ENCODE data around the gene HDDC3. TPM values are rescaled to one million over a fixed set of nuclear protein-coding genes. Genes with fewer than 3 reads are reported as not detected.

The HDDC3 gene
- total RNA-seq, 6 experiments from 2014 or later: 8.8 to 17.6 (median 11.5) TPM

GRCh38 chr15:90914305-90915080 lies 17.9 kb downstream of the HDDC3 start:
- Histone ChIP-seq H3K27me3 (no peaks in the 10 kb centered on the region), H3K4me1 (peaks cover 0 to 18% (median 0%) of the 10 kb centered on the region in 4 donors), H3K9me3 (no peaks in the 10 kb centered on the region), H3K4me3 (no peak overlapping the region), H3K36me3 (peaks cover 12 to 84% (median 57%) of the 10 kb centered on the region in 4 donors), H3K27ac (peak overlapping the region in 1 of 3 donors; percentile 73)
- TF ChIP-seq CTCF (IDR thresholded peaks at IDR 0.05) (no peak), POLR2A (IDR thresholded peaks at IDR 0.05) (no peak)
- intact Hi-C loops (cut with DNase I): loop anchor here in 1 of 2 donors (10.0 kb wide), 1 partner anchor 270 kb away; no protein-coding TSS in a partner anchor
- WGBS (ENCODE audit: insufficient coverage, low coverage, low lambda C conversion rate, missing lambda C conversion rate): 85% methylated on average over 15 of the region's 22 CpGs
- peak in 2 of 3 donors; percentile 45 to 53 for DNase-seq
- no peak for ATAC-seq

GRCh38 chr15:90913398-90913944 lies 18.9 kb downstream of the HDDC3 start:
- peaks cover 12 to 83% (median 56%) of the 10 kb centered on the region in 4 donors for H3K36me3 ChIP-seq
- H3K9me3 ChIP-seq: no peaks in the 10 kb centered on the region
- TF ChIP-seq CTCF (IDR thresholded peaks at IDR 0.05): no peak
- no peak for TF ChIP-seq POLR2A (IDR thresholded peaks at IDR 0.05)
- peaks cover 0 to 18% (median 0%) of the 10 kb centered on the region in 4 donors for H3K4me1 ChIP-seq
- no peak overlapping the region for H3K4me3 ChIP-seq
- ATAC-seq: no peak
- no peaks in the 10 kb centered on the region for H3K27me3 ChIP-seq
- H3K27ac ChIP-seq: peak overlapping the region in 1 of 3 donors; percentile 2
- peak in 2 of 3 donors; percentile 14 to 46 for DNase-seq
- intact Hi-C loops (cut with DNase I): loop anchor here in 1 of 2 donors (10.0 kb wide), 1 partner anchor 269 kb away; no protein-coding TSS in a partner anchor
- 83% methylated on average over 5 of the region's 12 CpGs for WGBS (ENCODE audit: insufficient coverage, low coverage, low lambda C conversion rate, missing lambda C conversion rate)

- DNase-seq: peak in 2 of 3 donors; percentile 14 to 37
Observed at GRCh38 chr15:90912770-90913075, 19.6 kb downstream of the HDDC3 start.

More at GRCh38 chr15:90912770-90913075, 19.6 kb downstream of the HDDC3 start:
- Histone ChIP-seq H3K27me3 (no peaks in the 10 kb centered on the region), H3K36me3 (peaks cover 8 to 83% (median 52%) of the 10 kb centered on the region in 4 donors), H3K9me3 (no peaks in the 10 kb centered on the region), H3K4me1 (peaks cover 0 to 18% (median 0%) of the 10 kb centered on the region in 4 donors), H3K4me3 (no peak overlapping the region), H3K27ac (no peak overlapping the region)
- WGBS (ENCODE audit: insufficient coverage, low coverage, low lambda C conversion rate, missing lambda C conversion rate): 86% methylated on average over 4 of the region's 7 CpGs
- TF ChIP-seq POLR2A (IDR thresholded peaks at IDR 0.05) (no peak), CTCF (IDR thresholded peaks at IDR 0.05) (no peak)
- intact Hi-C loops (cut with DNase I): loop anchor here in 1 of 2 donors (10.0 kb wide), 1 partner anchor 268 kb away; no protein-coding TSS in a partner anchor
- ATAC-seq: no peak

Data from right lobe of liver (tissue), 6 donors.